Vagina (tissue), 2 donors: Measurements from ENCODE around the gene ZNF282.

Experiments
- POLR2AphosphoS5 ChIP-seq, 2 donors: sonication (generic); formaldehyde crosslinking; IDR thresholded peaks; one replicate each; pipeline ENCODE4 v1.9.0; 2017; ENCODE audit warnings: antibody characterized with exemption in 2 of 2, mild to moderate bottlenecking in 2 of 2, low read depth in 1 of 2; ENCODE audit not compliant: insufficient read depth in 1 of 2
- TF ChIP-seq, protein P1 (sequence below), 3 experiments: fragments of 450-650 bp in 2 of 3; fragments of 200-600 bp in 1 of 3; sonication (generic) in 1 of 3; IDR thresholded peaks; one replicate each; pipeline ENCODE4 v1.5.1; 2017 to 2019; ENCODE audit warnings: antibody characterized with exemption in 3 of 3, mild to moderate bottlenecking in 2 of 3, moderate library complexity in 2 of 3

DNA sequence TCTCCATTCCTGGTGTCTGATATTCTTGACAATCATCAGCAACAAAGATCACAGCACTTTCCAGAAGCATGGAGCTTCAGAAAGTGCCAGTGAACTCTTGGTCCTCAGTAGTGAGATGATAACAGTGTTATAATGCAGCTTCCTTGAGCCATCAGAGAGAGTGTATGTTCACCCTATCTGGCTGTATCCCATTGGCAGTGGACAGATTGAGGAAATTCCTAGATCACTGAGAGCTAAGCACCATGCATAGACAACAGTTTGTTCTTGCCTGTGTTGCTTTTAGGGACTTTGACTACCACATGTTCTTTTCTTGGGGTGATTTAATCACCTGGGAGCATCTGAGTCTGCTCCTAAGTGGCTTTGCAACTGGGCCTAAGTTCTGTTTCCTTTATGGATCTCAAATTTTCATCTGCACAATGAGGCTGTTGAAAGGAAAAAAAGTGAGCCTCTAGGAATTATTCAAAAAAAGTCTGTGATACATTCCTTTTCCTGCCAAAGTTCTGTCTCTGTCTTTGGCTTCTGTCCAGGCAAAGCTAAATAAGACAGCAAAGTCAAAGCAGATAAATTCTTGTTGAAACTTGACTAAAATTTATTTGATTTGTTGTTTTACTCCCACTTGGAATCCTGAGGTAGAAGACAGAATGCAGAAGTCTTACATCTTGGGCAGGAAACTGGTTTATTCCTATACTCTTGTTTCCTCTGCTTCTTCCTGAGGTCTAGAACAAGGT lies 14.5 kb upstream of the ZNF282 start:
- TF ChIP-seq, protein P1, sequence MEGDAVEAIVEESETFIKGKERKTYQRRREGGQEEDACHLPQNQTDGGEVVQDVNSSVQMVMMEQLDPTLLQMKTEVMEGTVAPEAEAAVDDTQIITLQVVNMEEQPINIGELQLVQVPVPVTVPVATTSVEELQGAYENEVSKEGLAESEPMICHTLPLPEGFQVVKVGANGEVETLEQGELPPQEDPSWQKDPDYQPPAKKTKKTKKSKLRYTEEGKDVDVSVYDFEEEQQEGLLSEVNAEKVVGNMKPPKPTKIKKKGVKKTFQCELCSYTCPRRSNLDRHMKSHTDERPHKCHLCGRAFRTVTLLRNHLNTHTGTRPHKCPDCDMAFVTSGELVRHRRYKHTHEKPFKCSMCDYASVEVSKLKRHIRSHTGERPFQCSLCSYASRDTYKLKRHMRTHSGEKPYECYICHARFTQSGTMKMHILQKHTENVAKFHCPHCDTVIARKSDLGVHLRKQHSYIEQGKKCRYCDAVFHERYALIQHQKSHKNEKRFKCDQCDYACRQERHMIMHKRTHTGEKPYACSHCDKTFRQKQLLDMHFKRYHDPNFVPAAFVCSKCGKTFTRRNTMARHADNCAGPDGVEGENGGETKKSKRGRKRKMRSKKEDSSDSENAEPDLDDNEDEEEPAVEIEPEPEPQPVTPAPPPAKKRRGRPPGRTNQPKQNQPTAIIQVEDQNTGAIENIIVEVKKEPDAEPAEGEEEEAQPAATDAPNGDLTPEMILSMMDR (IDR thresholded peaks at IDR 0.05) = no peak
- no peak for TF ChIP-seq POLR2AphosphoS5 (IDR thresholded peaks at IDR 0.05; ENCODE audit: insufficient read depth in 1 of 2, low read depth in 1 of 2)
